Gastrocnemius medialis (tissue), 4 donors: ENCODE data around the gene PTPN12.

Source experiments
- CTCF ChIP-seq, 5 experiments: fragments of 450-650 bp in 3 of 5; fragments of 200-600 bp in 2 of 5; sonication (generic) in 2 of 5; IDR thresholded peaks in 4 of 5; conservative IDR thresholded peaks in 1 of 5; 1 replicate in 4 of 5; 2 replicates in 1 of 5; pipeline ENCODE4 v1.5.1; 2016 to 2019; ENCODE audit warnings: antibody characterized with exemption in 5 of 5, mild to moderate bottlenecking in 3 of 5, moderate library complexity in 3 of 5
- POLR2A ChIP-seq, 2 donors: fragments of 450-650 bp; IDR thresholded peaks; one replicate each; pipeline ENCODE4 v1.6.1; 2017; ENCODE audit warnings: antibody characterized with exemption in 2 of 2, mild to moderate bottlenecking in 2 of 2, moderate library complexity in 2 of 2

GRCh38 chr7:77685233-77685632 is 148.1 kb downstream of the PTPN12 start:
- TF ChIP-seq CTCF (IDR thresholded peaks at IDR 0.05 in 4 of 5, conservative IDR thresholded peaks at IDR 0.05 in 1 of 5) (no peak), POLR2A (IDR thresholded peaks at IDR 0.05) (no peak)
